Activated naive CD4-positive, alpha-beta T cell treated with anti-CD3 and anti-CD28 coated beads, Interleukin-2, amount 50 U/mL, for 16 hours (primary cell): ENCODE data around the gene DPT.
"Not testable (repeated sequence)": the region's sequence is repeated elsewhere in the genome, so short reads cannot be mapped to it uniquely, and the experiment has no call there.

ENCODE experiments used
- DNase-seq: peaks from one replicate; pipeline ENCODE4 v3.0.0-alpha.2; 2020

Gene DPT

DNA sequence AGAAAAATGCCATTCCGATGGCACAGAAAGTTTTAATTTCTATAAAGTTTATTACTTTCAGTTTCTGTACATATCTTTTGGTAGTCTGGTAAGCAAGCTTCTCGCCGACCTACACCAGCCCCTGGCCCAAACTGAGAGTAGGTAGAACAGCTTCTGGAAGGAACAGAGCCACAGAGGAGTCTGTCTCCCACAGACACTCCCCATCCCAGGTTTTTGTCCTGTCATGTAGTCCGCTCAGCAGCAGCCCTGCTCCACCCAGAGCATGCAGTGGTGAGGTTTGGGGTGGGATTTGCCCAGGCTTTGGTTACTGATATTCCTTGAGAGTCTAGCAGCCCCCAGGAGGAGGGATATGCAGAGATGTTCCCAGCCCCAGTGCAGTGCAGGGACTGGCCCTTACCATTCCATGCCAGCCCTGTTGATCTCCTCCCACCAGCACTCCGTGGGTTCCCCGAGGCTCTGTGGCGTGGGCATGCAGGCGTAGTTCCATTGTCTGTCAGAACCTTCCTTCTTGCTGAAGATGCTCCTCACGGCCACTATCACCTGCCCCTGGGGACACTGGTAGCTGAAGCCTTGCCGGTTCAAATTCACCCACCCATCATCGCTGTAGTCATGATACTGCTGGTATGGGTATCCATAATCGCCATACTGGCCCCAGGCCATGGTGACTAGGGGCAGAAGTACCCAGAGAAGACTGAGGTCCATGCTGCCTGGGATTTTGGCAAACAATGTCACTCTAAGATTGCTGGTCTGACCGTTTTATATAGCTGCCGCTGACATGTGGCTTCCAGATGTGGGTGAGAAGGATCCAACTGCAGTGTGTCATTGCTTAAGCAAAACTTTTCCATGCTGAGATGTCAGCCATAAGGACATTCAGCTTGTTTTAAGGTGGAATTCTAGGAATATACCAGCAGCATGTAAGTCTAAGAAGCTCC is at the start of gene DPT:
Gene DPT, minus strand, starts transcription at position 734 of the 932 bp plus-strand sequence. Its CDS starts 32 bp downstream, at position 702.
- DNase-seq: no peak

DNA sequence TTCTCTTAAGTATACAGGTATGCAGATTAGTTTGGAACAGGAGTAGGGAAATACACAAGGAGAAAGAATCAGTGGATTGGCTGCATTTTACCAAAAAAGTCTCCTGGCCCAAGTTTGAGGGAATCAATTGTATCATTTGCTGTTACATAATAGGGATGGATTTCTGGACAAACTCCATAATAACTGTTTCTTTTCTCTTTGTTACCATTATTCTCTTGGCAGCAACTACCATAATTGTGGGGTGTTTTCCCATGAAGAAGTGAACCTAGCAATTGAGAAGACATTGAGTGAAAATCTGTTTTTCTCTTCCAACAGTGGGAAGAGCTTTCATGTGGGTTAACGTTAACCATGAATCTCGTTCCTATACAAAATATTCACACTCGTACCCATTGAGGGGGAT is 46.4 kb upstream of the DPT start:
- DNase-seq: no peak

DNA sequence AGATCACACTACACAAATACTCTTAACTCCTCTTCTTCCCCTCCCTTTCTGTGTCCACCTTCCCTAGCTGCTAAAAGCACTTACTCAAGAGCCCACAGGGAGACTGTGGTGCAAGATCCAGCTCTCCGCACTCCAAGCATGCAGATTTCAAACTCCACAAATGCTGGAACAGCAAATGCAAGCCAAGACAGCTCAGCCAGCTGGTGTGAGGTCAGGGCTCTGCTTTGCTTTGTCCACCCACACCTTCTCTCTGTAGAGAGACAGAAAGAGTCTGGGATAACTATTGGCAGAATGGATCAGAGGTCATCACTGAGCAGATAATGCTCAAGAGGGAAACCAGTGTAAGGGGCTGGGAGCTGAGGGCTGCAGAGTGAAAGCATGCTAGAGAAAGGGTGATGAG is 45.2 kb upstream of the DPT start:
- no peak for DNase-seq

DNA sequence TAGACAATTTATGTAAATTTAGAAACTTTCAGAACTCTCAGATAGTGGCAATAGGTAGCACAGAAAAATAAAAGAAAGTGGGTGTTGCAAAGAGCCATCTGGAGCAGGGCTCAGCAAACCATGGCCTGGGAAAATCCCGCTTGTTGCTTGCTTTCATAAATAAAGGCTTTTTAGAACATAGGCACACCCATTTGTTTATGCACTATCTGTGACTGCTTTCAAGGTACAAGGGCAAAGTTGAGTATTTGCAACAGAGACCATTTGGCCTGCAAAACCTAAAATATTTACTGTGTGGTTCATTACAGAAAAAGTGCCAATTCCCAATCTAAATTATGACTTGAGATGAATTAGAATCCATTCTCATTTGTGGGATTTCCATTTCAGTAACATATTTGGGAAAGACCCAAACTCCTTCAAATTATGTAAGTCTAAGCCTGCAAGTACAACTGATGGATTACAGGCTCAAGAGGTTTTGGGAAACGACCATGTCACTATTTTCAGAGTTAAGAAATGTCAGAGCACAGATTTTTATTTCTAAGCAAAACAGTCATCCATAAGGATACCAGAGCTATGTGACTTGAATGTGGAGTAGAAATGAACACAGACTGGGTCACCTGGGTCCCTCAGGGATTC is 43.5 kb upstream of the DPT start:
- DNase-seq: no peak

DNA sequence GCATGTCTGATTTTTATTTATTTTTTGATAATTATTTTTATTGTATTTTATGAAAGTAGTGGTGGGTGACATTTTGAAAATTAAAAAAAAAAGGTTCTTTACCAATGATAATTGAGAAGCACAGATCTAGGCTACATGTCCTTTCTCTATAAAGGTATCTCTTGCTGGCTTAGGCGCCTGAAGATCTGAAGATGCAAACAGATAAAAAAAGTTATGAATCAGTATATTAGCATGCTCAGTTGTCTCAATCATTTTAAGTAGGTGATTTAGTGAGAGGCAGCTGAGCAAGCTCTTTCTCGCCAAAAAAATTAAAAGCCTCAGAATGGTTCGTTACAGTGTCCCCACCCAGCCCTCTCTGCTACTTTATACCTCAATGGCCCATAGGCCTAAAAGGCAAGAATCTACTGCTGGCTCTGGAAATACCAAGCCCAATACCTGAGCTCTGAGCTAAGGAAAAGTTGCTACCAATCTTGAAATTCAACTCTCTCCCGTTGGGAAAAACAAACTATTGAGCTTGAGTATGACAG is 42.2 kb upstream of the DPT start:
- DNase-seq: no peak

DNA sequence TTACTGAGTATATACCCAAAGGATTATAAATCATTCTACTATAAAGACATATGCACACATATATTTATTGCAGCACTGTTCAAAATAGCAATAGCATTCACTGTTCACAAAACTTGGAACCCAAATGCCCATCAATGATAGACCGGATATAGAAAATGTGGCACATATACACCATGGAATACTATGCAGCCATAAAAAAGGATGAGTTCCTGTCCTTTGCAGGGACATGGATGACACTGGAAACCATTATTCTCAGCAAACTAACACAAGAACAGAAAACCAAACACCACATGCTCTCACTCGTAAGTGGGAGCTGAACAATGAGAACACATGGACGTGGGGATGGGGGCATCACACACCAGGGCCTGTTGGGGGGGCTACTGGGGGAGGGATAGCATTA is 40.9 kb upstream of the DPT start:
- not testable (repeated sequence) for DNase-seq

DNA sequence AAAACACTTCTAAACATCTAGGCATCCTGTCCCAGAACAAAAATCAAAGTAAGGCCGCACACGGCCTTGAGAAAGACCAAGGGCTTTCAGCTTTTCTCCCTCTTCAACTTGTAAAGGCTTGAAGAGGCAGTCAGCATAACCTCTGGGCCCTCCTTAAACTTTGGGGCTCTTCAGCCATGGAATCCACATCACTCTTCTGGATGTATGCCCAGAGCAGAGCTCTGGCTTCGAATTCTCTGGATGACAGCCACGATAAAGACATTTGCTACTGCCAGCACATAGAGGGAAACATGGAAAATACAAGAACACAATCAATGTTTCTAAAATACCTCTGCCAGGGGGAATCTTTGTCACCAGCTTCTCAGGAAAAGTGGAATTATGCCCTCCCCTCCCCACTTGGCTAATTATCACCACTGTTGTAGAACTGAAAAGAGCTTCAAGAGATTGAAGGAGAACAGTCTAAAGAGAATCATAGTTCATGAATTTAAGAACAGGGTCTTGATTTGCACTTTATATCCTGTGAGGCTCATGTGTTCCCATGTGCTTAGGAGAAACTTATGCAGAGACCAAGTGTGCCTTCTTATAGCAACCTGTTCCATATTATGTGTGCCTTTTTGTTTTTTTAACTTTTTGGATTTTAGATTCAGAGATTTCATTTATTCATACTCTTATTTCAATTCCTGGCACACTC is 39.0 kb upstream of the DPT start:
- no peak for DNase-seq

DNA sequence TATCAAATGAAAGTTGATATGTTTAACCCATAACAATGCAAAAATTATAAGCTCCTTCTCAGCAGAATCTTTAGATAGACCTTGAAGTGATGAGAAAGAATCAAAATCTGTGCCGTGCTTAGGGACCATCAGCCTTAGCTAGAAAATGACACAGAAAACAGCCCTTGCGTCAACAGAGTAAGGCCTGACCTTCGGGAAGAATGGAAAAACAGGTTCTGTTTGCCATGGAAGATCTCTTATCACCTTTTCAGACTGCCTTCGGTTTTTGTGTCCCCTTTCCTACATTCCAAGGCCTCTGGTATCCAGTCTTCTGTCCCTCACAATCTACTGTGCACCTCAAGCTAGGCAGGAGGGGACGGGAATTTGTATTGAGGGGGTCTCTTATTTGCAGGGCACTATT is 37.6 kb upstream of the DPT start:
- DNase-seq: no peak

DNA sequence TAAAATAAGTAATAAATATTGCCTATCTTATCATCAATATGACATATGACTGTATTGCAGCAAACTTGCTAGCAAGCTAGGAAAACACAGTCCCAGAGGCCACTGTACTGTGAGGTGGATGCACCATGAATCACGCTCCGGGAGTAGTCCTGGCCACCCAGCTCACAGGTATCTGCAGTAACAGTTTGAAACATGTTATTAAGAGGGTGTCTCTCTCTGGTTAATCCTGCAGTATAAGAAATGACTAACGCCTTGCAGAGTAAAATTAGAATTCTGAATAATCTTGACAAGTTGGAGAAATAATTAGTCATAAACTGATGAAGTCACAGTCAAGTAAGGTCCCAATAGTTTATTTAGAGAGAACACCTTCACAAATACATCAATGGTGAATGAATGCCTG is 34.0 kb upstream of the DPT start:
- DNase-seq: no peak

DNA sequence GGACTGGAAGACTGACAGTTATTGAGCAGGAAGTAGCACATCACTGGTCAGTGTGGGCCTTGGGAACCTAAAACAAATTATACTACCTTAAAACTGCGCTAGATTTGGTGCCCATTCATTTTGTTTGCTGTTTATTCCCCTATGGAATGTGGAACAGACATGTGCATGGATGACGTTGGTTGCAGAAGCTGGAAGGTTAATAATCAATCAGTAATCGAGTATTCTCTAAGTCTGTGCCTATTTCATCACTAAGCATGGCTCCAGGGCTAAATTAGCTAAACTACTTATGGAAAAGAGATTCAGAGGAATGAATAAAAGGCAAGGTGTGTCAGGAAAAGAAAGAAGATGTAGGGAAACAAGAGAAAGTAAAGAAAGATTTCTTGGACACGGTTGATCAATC is 33.5 kb upstream of the DPT start:
- no peak for DNase-seq

DNA sequence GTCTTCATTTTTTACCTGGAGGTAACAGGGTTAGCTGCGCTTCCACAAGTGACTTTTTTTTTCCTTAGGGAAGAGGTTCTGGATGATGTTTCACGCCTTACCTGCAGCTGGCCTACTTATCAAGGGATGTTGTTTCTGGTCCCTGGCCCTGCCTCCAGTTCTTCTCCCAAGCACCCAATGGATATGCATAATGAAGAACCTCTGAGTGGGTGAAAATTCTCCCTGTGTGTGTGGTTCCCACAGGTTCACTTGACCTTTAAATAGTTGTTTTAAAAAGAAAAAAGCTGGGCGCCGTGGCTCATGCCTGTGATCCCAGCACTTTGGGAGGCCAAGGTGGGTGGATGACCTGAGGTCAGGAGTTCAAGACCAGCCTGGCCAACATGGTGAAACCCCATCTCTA is 31.8 kb upstream of the DPT start:
- no peak for DNase-seq

DNA sequence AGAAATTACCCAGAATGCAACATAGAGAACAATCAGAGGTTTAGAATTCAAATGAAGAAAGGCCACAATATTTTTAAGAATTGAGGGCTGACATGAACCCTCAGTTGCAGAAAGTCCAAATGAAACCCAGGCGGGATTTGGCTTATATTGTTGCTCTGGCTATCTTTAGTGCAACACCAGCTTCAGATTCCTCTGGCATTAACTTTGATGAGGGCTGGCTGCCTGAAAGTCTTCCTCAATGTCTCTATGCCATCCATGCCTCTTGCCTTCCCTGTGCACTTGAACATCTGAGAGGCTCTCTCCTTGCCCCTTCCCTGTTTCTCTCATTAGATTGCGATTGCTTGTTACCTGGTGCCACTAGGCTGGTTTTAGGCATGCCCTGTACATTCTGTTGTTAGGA is 31.2 kb upstream of the DPT start:
- DNase-seq: no peak

DNA sequence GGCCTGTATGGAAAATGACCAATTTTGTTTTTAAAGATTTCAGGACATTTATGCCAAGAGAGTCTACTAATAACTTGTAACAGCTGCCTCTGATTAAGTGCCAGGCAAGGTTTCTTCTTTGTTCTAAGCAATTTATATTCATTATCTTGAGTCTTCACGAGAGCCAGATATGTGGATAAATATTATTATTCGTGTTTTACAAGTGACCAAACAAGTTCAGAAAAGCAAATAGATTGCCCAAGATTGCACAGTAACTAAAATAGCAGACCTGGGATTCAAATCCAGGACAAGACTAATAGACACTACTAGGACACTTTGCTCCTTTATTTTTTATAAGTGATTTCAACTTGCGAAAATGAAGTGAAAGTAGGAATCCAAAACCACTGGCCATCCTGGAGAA is 30.1 kb upstream of the DPT start:
- no peak for DNase-seq

DNA sequence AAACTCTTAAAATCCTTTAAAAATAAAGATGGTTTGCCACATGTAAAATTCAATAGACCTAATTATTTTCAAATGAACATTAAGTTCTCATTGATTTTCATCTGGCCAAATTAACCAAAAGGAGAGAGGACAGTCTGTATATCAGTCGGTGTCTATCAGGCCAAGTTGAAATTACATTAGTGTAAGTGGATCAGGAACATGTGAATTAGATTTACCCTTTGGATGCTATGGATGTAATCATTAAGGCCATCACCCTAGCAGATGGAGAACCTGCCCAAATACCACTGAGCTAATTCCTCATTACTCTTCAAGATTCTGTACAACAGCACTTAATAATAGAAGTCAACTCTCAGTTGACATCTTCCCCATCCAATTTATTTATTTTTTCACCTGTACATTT is 29.5 kb upstream of the DPT start:
- no peak for DNase-seq

DNA sequence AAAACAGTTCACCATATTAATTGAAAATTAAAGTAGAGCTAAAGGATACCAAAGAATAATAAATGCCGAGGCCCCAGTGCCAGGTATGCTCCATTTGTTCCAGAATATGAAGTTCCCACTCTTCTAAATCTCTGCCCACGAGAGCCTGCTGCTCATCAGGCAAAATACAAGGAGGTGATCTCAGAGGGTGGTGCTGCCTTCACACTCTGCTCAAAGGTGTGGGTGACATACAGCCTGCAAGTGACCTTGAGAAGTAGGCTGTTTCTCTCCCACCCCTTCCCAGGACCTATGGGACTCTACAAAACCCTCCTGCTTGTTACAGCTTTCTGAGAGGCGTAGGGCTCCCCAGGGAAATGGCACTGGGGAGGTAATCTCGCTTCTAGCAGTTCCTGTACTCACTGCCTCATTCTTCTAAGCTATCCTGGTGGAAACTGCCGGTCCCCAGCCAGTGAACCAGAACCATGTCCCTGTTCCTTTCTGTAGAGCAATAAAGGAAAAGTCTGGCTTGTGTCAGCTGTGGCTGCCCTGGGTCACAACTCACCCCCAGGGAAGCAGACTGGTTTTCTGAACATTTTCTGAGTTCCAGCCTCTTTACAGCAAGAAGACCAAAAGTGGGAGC is 26.9 kb upstream of the DPT start:
- no peak for DNase-seq

DNA sequence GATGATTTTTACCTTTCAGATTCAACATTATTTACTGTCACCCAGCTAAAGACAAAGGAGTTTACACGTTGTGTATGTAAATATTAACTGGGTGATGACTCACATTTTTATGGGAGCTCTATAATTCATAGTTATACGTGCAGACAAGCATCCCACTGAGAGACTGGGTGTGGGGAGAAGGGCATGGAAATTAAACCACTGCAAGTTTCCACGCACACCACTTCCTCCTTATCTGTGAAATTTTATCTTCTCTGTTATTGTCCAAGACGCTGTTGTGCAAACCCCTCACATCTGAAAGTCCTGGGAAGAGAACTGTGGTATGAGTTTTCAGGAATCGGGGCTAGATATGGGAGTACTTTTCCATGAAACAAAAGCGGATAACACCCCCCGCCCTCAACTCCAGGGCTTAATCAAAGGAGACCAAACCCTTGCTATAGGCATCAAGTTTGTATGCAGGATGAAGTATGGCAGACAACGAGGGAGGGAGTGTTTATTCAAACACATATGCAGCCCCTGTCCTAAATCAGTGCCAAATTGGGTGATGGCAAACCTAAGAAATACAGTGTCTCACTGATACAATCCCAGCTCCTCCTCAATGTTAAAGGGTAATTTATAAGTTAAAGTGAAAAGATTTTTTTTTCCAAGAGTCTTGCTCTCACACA is 23.3 kb upstream of the DPT start:
- DNase-seq: no peak

DNA sequence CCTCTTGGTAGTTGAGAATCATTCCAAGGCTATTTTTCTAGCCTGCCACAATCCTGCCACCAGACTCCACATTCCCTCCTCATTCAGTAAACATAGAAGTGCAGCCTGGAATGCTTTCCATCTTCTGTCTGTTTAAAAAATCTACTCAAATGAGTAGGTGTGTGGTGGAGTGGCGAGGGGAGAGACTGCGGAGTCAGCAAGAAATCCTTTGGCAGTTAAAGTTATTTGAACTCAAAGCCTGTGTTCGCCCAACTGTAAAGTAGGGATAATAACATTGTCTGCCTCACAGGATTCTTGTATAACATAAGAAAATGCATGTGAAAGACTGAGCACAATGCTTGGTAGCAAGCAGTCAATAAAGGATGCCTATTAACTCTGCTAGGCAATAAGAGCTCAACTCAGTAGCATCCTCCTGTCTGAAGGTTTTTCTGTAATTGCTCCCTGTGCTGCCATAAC is 22.2 kb upstream of the DPT start:
- no peak for DNase-seq

DNA sequence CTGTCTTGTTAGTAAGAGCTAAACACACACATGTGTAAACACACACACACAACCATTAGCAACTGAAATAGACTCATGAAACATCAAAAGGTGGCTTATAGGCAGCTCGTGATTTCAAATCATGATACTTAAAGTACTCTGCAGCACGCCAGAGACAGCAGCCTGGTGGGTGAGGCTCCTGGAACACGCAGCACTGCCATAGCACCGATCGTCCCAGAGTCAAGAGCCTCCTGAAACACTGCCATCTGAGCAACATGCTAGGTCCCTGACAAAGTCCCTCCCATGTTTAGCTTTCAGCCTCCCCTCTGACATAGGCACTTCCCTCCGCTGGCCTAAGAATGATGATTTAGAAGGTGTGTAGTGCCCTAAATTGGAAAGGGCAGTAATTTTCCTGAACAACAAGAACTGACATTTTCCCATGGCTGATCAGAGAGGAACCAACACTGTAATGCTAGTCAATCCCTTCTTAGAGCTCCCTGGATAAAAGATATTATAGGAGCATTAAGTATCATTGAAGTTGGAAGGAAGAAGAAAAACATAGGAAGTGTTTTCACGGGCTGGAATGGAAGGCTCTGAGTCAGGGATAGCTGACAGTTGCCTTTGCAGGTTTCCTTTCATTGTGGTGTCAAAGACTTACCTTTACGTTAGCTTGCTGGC is 14.1 kb upstream of the DPT start:
- DNase-seq: no peak

DNA sequence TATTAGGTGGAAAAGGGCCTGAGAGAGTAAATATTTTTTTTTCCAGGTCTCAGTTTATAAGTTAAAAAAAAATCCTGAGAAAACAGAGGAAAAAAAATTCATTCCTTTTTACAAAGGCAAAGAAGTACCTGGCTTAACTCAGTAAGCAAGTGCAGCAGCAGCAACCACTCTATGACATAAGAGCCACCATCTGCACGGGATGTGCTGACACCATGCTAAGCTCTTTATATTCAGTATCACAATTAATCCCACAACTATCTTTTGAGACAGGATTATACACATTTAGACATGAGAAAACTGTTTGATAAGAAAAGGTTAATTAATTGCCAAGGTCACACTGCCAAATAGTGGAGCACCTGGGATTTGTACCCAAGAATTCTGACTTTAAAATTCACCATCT is 13.4 kb upstream of the DPT start:
- no peak for DNase-seq

DNA sequence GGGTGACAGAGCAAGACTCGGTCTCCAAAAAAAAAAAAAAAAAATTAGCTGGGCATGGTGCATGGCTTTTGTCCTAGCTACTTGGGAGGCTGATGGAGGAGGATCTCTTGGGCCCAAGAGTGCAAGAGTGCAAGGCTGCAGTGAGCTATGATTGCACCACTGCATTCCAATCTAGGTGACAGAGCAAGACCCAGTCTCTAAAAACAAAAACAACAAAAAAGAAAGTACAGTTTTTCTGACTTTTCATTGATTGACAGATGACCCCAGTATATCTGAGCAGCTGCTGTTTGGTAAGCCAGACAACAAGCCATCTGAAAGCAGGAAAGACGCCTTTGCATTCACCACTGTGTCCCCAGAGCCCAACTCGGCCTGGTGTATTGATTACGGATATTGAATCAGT is 10.9 kb upstream of the DPT start:
- no peak for DNase-seq

DNA sequence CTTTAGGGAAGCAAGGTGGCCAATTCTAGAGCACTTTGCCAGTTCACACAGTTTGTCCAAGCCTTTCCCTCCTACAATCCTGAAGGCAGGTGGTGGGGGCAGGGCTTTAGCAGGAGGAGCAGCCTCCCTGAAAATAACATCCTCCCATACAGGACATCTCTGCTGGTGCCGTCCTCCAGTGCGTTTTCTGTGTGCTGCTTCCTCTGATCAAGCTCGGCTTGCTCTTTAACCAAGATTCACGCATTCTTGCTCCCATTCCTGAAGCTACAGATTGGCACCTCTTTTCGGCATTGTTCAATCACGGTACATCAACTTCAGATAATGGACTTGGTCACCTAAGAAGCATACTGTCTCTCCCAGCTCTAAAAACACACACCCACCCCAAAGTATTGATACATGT is 7.5 kb upstream of the DPT start:
- no peak for DNase-seq

DNA sequence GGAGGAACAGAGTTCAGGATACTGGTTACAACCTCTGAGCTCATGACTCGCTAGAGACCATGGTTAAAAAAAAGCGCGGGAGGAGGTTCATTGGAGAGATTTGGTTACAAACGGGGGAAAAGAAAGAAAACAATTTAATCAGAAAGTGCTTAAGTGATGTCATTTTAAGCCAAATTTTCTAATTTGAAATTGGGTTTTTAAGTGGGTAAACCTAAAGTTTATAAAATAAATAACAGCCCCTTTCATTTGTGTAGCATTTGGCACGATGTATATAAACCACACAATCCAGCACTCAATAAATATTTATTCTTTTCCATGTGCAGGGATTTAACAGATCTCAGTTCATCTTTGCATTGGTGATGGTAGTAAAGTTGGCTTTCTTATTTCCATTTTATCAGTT is 7.0 kb upstream of the DPT start:
- no peak for DNase-seq
